DOHH2 (cell line): ENCODE data around the gene RBFOX2.

Experiments
- CTCF ChIP-seq: fragments of 200-600 bp; sonication (generic); IDR thresholded peaks from one replicate; pipeline ENCODE4 v1.5.1; 2014; ENCODE audit warnings: antibody characterized with exemption, mild to moderate bottlenecking, low read depth, low read length; ENCODE audit not compliant: poor library complexity, severe bottlenecking
- EZH2phosphoT487 ChIP-seq: fragments of 200-600 bp; sonication (generic); IDR thresholded peaks from 2 replicates; pipeline ENCODE4 v1.6.1; 2017; ENCODE audit warnings: borderline replicate concordance, mild to moderate bottlenecking, antibody characterized with exemption, low read length, moderate library complexity, mixed read lengths

GRCh38 chr22:35955546-35955945, 73.1 kb downstream of the RBFOX2 start:
- no peak for TF ChIP-seq CTCF
- TF ChIP-seq EZH2phosphoT487, result no peak
